ENCODE data around the gene SEM1. TPM values are rescaled to one million over a fixed set of nuclear protein-coding genes. Genes with fewer than 3 reads are reported as not detected.
"Not testable (repeated sequence)": the region's sequence is repeated elsewhere in the genome, so short reads cannot be mapped to it uniquely, and the experiment has no call there.

The SEM1 gene
- polyA plus RNA-seq, 2 of the 4 experiments (the other 2 are of a cell fraction), result 235 to 859 TPM

DNA sequence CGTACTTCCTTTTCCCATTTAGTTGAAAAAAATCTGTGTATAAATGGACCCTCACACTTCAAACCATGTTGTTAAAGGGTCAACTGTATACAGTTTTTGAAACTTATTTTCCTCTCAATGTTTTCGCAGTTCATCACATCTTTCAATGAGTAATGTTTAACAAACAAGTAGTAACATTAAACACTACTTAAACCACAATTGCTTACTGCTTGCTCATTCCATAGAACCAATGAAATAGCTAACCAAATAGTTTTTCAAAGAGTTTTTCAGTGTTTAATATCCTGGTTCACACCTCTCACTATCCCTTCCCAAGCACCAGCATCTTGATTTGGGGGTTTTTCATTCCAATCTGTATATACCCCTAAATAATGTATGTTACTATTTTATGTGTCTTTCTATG, 9.1 kb downstream of the SEM1 start:
- Histone ChIP-seq H3K4me3 (no peak overlapping the region), H3K27ac (no peak overlapping the region)
- FAIRE-seq, result no peak

DNA sequence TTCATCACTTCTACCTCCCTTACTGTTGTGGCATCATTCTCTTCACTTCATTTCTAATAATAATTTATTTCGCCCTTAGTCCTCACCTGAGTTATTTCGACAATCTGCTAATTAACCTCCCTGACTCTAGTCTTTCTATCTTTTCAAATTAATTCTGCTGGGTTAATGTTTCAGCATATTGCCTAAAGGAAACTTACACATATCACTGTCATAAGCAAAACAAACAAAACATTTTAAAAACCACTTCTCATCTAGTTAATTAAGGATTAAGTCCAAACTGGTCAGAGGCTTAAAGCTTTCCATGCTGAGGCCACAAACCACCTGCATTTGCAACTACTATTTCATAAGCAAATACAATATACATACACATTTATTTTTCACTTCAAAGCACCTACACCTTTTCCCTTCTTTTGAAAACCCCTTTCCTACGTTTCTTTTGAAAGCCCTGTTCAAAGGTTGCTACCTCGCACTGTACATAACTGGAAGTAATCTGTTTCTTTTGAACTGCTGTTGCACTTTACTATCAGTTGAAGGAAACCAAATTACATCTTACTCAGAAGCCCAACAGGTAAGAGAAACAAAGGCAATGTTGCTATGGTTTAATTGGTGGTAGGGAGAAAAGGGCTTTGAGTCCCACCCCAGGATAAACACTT, 10.3 kb downstream of the SEM1 start:
- POLR2A ChIA-PET, result no interaction called here
- no peak overlapping the region for H3K27ac ChIP-seq

More for the DNA sequence above, 9.1 kb downstream of the SEM1 start:
- DNase-seq (ENCODE audit: low read depth in 1 of 2, low spot score in 1 of 2) (no peak), ATAC-seq (no peak)
- CTCF ChIA-PET, result no interaction called here
- Histone ChIP-seq H3K4me2 (no peak overlapping the region), H3K4me1 (no peaks in the 10 kb centered on the region), H3K9me3 (no peaks in the 10 kb centered on the region)
- TF ChIP-seq CBX8 (IDR thresholded peaks at IDR 0.05) (no peak), POLR2AphosphoS2 (conservative IDR thresholded peaks at IDR 0.05; ENCODE audit: low read length) (no peak), NFE2L2 (conservative IDR thresholded peaks at IDR 0.05; ENCODE audit: low read length) (no peak), NPAS2 (CRISPR knock-in tag; IDR thresholded peaks at IDR 0.05; ENCODE audit: borderline replicate concordance) (no peak)
- TF ChIP-seq, protein P1, sequence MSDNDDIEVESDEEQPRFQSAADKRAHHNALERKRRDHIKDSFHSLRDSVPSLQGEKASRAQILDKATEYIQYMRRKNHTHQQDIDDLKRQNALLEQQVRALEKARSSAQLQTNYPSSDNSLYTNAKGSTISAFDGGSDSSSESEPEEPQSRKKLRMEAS (IDR thresholded peaks at IDR 0.05), result no peak
- TF ChIP-seq, protein P2, sequence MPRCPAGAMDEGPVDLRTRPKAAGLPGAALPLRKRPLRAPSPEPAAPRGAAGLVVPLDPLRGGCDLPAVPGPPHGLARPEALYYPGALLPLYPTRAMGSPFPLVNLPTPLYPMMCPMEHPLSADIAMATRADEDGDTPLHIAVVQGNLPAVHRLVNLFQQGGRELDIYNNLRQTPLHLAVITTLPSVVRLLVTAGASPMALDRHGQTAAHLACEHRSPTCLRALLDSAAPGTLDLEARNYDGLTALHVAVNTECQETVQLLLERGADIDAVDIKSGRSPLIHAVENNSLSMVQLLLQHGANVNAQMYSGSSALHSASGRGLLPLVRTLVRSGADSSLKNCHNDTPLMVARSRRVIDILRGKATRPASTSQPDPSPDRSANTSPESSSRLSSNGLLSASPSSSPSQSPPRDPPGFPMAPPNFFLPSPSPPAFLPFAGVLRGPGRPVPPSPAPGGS (IDR thresholded peaks at IDR 0.05), result no peak
- TF ChIP-seq, protein P3, sequence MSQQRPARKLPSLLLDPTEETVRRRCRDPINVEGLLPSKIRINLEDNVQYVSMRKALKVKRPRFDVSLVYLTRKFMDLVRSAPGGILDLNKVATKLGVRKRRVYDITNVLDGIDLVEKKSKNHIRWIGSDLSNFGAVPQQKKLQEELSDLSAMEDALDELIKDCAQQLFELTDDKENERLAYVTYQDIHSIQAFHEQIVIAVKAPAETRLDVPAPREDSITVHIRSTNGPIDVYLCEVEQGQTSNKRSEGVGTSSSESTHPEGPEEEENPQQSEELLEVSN (IDR thresholded peaks at IDR 0.05; ENCODE audit: borderline replicate concordance, low read depth), result no peak
- POLR2A ChIA-PET, result interaction anchor here (1.4 kb wide), 1 partner anchor 9 kb away, joined by 3 read pairs; no protein-coding TSS in a partner anchor
- 95% methylated on average over 2 of the region's 2 CpGs for whole genome bisulfite sequencing (ENCODE audit: missing lambda C conversion rate)

DNA sequence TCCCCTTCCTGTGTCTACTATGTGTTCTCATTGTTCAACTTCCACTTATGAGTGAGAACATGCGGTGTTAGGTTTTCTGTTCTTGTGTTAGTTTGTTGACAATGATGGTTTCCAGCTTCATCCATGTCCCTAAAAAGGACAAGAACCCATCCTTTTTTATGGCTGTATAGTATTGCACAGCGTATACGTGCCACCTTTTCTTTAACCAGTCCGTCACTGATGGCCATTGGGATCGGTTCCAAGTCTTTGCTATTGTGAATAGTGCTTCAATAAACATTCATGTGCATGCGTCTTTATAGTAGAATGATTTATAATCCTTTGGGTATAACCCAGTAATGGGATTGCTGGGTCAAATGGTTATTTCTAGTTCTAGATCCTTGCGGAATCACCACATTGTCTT, 11.2 kb downstream of the SEM1 start:
- CTCF ChIA-PET, result interaction anchor here (0.6 kb wide), 1 partner anchor 283 kb away, joined by 3 read pairs; no protein-coding TSS in a partner anchor
- FAIRE-seq; DNase-seq (ENCODE audit: low read depth in 1 of 2, low spot score in 1 of 2); POLR2A ChIA-PET; H3K4me2 ChIP-seq; H3K4me3 ChIP-seq; H3K4me1 ChIP-seq; H3K27ac ChIP-seq; H3K9me3 ChIP-seq; ATAC-seq: not testable (repeated sequence)
- 93% methylated on average over 7 of the region's 7 CpGs for WGBS (ENCODE audit: missing lambda C conversion rate)

More for the DNA sequence above, 10.3 kb downstream of the SEM1 start:
- no peak overlapping the region for H3K4me3 ChIP-seq
- no peak overlapping the region for H3K4me2 ChIP-seq
- WGBS (ENCODE audit: missing lambda C conversion rate), result 92% methylated on average over 4 of the region's 4 CpGs
- CTCF ChIA-PET, result no interaction called here
- no peak for DNase-seq (ENCODE audit: low read depth in 1 of 2, low spot score in 1 of 2)
- TF ChIP-seq, protein P4, sequence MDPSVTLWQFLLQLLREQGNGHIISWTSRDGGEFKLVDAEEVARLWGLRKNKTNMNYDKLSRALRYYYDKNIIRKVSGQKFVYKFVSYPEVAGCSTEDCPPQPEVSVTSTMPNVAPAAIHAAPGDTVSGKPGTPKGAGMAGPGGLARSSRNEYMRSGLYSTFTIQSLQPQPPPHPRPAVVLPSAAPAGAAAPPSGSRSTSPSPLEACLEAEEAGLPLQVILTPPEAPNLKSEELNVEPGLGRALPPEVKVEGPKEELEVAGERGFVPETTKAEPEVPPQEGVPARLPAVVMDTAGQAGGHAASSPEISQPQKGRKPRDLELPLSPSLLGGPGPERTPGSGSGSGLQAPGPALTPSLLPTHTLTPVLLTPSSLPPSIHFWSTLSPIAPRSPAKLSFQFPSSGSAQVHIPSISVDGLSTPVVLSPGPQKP (IDR thresholded peaks at IDR 0.05; ENCODE audit: low read depth, low read length), result no peak
- TF ChIP-seq TP53 (CRISPR knock-in tag; IDR thresholded peaks at IDR 0.05), result no peak
- TF ChIP-seq FOSB (CRISPR knock-in tag; IDR thresholded peaks at IDR 0.05), result no peak
- FAIRE-seq, result no peak
- no peaks in the 10 kb centered on the region for H3K4me1 ChIP-seq
- ATAC-seq, result no peak
- H3K9me3 ChIP-seq, result no peaks in the 10 kb centered on the region

DNA sequence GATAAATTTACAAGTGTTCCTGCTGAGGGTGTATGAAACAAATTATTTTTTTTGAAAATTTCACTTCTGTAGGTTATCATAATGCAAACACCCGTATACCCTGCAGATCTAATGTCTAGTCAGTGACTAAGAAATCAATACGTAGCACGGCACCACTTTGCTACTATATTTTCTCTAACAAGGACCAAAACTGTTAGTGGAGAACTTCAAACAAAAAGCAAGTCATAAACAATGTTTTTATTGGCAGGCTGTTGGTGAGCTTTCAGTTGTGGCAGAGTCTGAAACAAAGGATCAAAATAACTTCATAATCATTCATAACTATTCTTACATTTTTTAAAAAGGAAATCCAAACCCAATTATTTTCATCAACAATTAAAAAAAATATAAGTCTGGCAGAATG, 11.8 kb downstream of the SEM1 start:
- no peak overlapping the region for H3K4me2 ChIP-seq
- ATAC-seq (no peak), FAIRE-seq (no peak), DNase-seq (ENCODE audit: low read depth in 1 of 2, low spot score in 1 of 2) (no peak)
- no peaks in the 10 kb centered on the region for H3K9me3 ChIP-seq
- no peak overlapping the region for H3K27ac ChIP-seq
- ChIA-PET CTCF (interaction anchor here (0.6 kb wide), 1 partner anchor 282 kb away, joined by 3 read pairs; no protein-coding TSS in a partner anchor), POLR2A (no interaction called here)
- H3K4me1 ChIP-seq, result no peaks in the 10 kb centered on the region
- no peak overlapping the region for H3K4me3 ChIP-seq
- WGBS (ENCODE audit: missing lambda C conversion rate), result 97% methylated on average over 3 of the region's 3 CpGs
- TF ChIP-seq ZC3H11A (IDR thresholded peaks at IDR 0.05) (no peak), EHF (CRISPR knock-in tag; IDR thresholded peaks at IDR 0.05) (no peak), NFE2L2 (conservative IDR thresholded peaks at IDR 0.05; ENCODE audit: low read length) (no peak), HOXB5 (CRISPR knock-in tag; IDR thresholded peaks at IDR 0.05) (no peak), SMC3 (IDR thresholded peaks at IDR 0.05) (no peak), FOSL2 (IDR thresholded peaks at IDR 0.05) (no peak), FOSL2 (CRISPR knock-in tag; IDR thresholded peaks at IDR 0.05) (no peak), POLR2A (IDR thresholded peaks at IDR 0.05; ENCODE audit: low read length) (no peak), SREBF2 (IDR thresholded peaks at IDR 0.05) (no peak), TP53 (CRISPR knock-in tag; IDR thresholded peaks at IDR 0.05) (no peak), EP300 (IDR thresholded peaks at IDR 0.05) (no peak)
- TF ChIP-seq, protein P5, sequence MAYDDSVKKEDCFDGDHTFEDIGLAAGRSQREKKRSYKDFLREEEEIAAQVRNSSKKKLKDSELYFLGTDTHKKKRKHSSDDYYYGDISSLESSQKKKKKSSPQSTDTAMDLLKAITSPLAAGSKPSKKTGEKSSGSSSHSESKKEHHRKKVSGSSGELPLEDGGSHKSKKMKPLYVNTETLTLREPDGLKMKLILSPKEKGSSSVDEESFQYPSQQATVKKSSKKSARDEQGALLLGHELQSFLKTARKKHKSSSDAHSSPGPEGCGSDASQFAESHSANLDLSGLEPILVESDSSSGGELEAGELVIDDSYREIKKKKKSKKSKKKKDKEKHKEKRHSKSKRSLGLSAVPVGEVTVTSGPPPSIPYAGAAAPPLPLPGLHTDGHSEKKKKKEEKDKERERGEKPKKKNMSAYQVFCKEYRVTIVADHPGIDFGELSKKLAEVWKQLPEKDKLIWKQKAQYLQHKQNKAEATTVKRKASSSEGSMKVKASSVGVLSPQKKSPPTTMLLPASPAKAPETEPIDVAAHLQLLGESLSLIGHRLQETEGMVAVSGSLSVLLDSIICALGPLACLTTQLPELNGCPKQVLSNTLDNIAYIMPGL (CRISPR knock-in tag; IDR thresholded peaks at IDR 0.05; ENCODE audit: borderline replicate concordance), result no peak
- TF ChIP-seq, protein P4 (IDR thresholded peaks at IDR 0.05; ENCODE audit: low read depth, low read length), result no peak
- TF ChIP-seq, protein P6, sequence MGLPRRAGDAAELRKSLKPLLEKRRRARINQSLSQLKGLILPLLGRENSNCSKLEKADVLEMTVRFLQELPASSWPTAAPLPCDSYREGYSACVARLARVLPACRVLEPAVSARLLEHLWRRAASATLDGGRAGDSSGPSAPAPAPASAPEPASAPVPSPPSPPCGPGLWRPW (IDR thresholded peaks at IDR 0.05), result no peak
- TF ChIP-seq, protein P7, sequence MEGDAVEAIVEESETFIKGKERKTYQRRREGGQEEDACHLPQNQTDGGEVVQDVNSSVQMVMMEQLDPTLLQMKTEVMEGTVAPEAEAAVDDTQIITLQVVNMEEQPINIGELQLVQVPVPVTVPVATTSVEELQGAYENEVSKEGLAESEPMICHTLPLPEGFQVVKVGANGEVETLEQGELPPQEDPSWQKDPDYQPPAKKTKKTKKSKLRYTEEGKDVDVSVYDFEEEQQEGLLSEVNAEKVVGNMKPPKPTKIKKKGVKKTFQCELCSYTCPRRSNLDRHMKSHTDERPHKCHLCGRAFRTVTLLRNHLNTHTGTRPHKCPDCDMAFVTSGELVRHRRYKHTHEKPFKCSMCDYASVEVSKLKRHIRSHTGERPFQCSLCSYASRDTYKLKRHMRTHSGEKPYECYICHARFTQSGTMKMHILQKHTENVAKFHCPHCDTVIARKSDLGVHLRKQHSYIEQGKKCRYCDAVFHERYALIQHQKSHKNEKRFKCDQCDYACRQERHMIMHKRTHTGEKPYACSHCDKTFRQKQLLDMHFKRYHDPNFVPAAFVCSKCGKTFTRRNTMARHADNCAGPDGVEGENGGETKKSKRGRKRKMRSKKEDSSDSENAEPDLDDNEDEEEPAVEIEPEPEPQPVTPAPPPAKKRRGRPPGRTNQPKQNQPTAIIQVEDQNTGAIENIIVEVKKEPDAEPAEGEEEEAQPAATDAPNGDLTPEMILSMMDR (IDR thresholded peaks at IDR 0.05), result no peak

Measured in A549 (cell line).